Measurements from ENCODE around the gene COG4.
"Not testable (repeated sequence)": the region's sequence is repeated elsewhere in the genome, so short reads cannot be mapped to it uniquely, and the experiment has no call there.

Gene COG4

DNA sequence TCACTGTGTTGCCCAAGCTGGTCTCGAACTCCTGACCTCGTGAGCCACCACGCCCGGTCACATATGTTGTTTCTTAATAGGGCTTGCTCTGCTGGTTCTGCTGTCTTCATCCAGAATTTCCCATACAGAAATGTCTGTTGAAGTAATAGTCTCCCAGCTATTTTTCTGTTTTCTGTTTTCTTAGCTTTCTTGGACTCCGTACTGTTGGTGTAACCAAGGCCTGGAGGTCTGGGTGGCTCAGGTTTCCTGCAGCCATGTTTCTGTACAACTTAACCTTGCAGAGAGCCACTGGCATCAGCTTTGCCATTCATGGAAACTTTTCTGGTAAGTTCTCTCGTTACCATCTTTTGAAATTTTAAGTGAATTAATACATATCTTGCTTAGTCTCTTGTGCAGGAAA is 3.0 kb upstream of the COG4 start:
- DNase-seq = no peak

DNA sequence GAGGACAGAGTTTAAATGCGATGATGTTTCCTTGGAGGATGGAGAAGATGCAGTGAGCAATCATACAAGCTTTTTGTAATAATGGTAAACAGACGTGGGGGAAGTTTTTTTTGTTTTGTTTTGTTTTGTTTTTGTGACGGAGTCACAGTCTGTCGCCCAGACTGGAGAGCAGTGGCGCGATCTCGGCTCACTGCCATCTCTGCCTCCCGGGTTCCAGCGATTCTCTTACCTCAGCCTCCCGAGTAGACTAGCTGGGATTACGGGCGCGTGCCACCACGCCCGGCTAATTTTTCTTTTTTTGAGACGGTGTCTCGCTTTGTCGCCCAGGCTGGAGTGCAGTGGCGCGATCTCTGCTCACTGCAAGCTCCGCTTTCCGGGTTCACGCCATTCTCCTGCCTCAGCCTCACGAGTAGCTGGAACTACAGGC is 1.1 kb upstream of the COG4 start:
- not testable (repeated sequence) for DNase-seq

DNA sequence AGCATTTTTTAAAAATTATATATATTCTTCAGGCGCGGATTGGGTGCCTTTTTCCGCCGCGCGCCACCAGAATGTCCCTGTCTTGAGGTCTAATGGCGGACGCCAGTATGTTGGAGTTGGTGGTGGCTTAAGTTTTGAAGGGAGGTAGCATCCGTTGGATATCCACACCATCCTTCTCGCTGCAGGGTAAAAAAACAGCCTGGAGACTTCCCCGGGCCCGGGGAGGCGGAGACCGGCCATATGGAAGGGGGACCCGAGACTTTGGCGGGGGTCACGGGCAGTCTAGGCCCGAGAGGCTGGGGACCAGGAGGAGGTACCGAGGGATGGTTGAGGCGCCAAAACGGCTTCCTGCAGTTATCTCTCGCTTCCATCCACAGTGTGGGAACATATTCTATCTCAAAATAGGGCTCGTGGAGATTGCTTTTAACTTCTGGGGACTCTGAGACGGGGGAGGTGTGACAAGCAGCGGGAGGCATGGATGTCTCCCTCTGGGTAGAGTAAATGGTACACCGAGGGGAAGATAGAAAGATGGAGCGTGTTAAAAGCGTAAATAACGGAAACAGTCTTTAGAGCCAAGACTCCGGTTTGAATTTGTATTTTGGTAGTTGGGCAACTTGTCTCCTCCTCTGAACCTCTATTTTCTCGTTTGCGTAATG is 517 bp upstream of the COG4 start, which contains the start of gene SF3B3:
Gene SF3B3, plus strand, starts transcription at position 74 of the 656 bp plus-strand sequence. CDS start 2,841 bp downstream, outside the sequence.
- DNase-seq = peak in 1 of 2 experiments; percentile 63

DNA sequence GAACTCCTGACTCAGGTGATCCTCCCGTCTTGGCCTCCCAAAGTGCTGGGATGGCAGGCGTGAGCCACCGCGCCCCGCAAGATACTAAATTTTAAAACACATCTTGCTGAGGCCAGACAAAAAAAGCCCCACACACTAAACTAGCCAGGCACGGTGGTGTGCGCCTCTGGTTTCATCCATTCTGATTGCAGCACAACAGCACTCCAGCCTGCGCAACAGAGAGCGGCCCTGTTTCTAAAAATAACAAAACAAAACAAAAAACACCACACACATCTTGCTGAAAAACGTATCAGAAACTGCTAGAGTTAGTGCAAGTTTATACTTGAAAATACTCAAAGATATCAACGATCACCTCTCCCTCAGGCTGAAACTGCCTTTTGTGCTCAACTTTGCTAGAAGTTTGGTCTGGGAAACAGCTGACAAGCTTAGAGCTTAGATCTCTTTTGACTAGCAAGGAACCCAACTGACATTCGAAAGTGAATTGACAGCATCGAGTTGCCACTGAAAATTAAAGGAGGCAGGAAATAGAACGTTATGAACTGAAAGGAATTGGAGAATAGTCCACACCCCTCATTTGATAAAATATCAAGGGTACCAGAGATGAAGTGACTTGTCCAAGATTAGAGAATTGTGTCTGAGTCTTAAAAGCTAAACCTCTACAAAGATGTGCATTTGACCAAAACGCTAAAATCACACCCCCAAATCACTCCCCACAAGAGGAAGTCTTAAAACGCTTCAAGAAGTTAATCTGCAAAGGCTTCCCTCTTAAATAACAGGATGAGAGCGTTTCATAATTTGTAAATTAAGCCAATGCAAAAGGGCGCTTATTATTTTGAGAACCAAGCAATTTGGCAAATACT is 908 bp downstream of the COG4 start:
- DNase-seq = no peak

DNA sequence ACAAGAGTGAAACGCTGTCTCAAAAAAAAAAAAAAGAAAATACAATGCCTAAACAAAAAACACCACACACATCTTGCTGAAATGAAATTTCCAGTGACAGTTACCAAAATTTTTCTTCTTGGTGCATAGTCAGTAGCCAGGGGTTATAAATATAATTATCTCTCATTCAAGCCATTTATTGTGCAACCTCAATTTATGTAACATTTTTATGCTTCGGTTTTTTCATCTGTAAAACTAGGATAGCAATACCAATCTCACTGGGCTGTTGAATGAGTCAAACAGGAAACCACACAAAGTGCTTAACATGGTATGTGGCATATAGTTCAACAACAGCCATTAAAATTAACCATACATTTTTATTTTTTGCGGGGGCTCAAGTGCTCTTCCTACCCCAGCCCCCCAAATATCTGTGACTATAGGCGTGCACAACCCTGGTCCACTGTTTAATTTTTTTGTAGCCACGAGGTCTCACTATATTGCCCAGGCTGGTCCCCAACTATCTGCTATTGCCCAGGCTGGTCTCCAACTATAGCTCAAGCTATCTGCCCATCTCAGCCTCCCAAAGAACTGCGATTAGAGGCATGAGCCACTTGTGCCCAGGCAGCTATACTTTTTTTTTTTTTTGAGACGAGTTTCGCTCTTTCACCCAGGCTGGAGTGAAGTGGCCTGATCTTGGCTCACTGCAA is 2.6 kb downstream of the COG4 start:
- DNase-seq = no peak

DNA sequence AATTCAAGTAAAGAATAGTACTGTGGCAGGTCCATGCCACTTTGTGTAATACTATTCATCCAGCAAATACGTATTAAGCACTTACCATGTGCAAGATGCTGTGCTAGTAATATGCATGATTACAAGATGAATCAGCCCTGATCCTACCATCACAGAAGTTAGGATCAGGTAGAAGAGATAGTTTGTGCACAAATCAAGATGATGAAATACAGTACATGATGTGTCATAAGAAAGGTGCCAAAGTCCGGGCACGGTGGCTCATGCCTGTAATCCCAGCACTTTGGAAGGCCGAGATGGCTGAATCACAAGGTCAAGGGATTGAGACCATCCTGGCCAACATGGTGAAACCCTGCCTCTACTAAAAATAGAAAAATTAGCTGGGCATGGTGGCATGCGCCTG is 10.9 kb downstream of the COG4 start:
- DNase-seq = no peak

DNA sequence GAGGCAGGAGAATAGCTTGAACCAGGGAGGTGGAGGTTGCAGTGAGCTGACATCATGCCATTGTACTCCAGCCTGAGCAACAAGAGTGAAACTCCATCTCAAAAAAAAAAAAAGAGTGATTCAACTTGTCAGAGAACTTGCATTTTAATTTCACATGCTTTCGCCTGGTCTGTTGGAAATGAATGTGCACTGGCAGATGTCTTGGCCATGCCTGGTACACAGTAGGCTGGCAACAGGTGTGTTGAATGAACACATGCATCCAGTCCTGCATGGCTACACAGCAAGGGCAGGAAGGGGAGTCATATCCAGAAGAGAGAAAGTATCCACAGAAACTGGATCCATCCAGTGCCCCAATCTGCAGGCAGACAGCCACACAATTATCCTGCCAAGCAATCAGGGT is 11.5 kb downstream of the COG4 start:
- no peak for DNase-seq

DNA sequence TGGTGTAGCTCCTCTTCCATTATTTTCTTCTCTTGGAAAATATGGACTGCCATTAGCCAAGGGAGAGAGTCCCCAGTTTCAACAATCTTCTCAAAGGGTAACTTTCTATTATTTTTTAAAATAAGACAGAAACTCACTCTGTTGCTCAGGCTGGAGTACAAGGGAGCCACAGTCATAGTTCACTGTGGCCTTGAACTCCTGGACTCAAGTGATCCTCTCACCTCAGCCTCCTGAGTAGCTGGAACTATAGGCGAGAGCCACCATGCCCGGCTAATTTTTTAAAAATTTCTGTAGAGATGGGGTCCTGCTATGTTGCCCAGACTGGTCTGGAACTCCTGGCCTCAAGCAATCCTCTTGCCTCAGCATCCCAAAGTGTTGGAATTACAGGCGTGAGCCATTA is 13.1 kb downstream of the COG4 start:
- DNase-seq = no peak

DNA sequence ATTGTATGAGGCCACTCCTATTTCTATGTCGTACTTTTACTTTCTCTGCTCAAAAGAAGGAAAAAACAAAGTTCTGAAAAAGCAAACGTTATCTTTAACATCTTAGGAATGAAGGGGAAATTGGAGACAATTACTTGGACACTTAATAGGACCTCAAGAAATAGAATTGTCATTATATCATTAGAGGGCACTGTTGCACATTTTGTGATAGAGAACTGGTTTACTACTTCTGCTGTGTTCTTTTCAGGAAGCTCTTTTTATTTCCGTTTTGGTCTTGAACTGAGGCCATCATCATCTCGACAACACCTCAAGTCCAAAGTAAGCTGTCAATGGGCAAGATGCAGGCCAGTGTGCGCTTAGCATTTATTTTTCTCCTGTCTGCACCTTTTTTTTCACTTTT is 14.6 kb downstream of the COG4 start:
- DNase-seq = no peak

DNA sequence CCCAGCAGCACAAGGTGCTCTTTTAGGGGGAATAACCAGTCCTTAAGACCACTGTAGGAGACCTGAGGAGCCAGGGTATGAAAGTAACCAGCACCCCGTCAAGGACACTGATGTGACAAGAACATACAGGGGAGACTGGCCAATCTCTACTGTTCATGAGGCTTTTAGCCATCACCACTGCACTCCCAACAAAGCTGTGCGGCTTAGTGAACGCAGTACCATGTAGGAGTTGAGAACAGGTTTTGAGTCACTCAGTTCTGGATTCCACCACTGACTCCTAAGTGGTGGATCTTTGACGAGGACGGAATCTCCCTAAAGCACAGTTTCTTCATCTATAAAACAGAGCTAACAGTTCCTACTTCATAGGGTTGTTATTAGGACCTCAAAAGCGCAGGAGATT is 26.8 kb downstream of the COG4 start:
- no peak for DNase-seq

DNA sequence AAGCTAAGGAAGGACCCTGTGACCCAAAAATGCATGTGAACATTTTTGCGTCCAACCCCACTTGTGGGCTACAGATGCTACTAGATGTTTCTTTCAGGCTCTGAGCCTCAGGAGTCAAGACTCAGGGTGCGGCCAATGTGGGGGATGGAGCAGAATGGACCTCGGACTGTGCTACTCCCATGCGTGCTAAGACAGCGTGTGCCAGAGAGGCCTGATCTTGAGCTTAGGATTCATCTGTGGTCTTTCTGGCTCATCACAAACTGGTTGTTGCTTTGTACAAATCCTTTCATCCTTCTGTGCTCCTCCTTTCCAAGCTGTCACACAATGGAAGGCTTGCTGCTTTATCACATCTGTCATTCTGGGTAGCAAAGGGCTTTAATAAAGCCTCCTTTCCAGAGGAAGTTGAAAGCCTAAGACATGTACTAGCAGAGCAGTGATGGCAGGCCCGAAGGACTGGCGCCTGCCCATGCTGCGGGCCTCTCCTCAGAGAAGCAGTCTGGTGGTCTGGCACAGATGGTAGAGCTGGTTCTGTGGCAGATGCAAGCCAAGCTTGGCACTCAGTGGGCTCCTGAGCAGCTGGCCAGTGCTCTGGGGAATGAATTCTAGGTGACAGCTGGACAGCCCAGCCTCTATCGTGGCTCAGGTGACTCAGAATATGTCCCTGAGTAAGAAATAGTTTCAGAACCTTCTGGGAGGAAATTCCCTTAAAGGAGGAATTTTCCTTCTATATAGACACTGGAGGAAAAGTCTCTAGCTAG is 27.8 kb downstream of the COG4 start:
- no peak for DNase-seq

DNA sequence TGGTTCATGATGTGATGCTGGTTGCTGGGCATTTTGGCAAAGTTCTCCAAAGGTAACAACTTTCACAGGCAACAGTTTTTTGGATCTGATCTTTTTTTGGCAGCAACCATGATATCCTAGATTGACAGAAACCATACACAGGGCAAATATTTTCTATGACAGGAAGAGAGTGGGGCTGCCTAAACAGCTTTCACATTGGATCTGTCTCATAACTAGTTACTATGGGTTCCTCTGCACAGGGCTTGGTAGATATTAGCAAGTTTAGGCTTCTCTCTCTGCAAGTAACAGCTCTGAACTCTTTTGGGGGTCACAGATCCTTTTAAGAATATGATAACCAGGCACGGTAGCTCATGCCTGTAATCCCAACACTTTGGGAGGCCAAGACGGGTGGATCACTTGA is 28.6 kb downstream of the COG4 start:
- DNase-seq = no peak

DNA sequence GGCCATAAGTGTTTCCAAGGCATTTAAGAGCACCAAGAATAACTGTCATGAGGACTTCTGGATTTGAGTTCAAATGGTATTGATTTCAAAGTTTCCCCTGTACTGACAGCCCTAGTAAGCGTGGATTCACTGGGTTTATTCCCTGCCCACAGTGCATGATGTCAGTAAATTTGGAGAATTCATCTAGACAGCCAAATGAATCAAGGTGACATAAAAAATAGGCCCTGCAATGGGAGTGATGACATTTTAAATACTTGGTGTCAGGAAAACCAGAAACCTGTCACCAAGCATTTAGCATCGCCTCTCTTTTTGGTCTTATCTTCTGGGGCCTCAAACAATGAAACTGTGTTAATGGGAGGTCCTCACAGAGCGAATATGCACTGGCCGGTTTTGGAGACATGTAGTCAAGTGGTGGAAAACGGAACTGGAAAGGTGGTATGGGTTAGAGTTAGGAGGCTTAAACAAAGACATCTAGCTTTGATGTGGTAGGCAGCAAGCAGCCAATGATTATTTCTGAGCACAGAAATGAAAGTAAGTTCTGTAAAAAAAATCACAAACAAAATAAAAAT is 29.1 kb downstream of the COG4 start:
- DNase-seq = no peak

DNA sequence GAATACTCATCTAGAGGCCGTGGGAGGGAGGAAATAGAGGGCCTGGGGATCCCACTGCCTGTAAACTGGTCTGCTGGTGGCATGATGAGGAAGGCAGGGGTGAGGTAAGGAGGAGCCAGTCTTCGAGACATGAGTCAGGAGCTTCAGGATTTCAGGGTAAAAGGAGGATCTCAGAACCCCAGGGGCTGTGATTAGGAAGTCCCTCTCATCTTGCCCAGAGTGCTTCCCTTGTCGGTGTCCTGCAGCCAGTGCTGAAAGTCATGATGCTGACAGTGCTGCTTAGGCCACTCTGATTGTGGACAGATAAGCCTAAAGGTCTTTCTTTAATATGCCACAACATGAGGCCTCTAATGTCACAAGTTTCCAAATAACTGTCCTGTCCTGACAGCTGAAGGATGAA is 29.6 kb downstream of the COG4 start:
- DNase-seq = no peak

DNA sequence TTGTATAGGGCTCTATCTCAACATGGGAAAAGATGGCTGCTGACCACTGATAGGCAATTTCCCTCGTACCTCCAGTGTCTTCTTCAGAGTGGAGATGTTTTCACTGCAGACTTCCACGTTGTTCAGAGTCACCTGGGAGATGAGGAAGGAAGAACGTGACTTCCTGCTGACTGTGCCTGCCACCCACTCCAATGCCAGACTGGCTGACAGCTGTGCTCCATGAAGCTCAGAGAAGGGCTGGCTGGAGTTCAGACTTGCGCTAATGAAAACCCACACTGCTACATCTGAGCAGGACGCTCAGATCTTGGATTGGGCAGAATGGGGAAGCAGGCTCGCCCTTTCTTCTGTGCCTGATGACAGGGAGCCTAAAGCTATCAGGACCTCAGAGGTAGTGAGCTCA is 33.1 kb downstream of the COG4 start:
- DNase-seq = no peak

DNA sequence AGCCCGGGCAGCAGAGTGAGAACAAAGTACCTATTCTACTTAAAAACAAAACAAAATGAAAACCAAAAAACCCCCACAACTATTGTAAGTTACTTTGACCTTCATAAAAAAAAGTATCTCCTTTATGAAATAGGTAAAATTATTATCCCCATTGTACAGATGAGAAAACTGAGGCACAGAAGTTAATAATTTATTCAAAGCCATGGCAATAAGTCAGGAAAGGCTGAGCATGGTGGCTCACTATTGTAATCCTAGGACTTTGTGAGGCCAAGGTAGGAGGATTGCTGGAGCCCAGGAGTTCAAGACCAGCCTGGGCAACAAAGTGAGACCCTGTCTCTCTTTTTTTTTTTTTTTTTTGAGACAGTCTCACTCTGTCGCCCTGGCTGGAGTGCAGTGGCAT is 38.5 kb downstream of the COG4 start:
- DNase-seq = no peak

DNA sequence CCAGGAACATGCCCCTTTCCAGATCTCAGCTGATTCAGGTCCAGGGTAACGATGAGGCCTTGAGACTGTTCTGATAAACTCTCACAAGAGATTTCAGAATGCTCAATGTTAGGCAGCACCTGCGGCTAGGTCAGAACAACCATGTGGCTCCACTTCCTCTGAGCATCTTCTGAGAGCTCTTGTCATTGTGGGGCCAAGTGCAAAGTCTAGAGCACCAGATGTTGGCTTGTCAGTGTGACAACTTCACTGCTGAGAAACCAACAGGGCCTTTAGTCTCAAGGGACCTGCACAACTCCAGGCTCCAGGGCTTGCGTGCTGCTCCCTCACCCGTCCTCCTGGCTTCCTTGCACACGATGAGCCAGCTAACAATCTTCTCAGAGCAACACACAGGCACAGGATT is 39.9 kb downstream of the COG4 start:
- no peak for DNase-seq

DNA sequence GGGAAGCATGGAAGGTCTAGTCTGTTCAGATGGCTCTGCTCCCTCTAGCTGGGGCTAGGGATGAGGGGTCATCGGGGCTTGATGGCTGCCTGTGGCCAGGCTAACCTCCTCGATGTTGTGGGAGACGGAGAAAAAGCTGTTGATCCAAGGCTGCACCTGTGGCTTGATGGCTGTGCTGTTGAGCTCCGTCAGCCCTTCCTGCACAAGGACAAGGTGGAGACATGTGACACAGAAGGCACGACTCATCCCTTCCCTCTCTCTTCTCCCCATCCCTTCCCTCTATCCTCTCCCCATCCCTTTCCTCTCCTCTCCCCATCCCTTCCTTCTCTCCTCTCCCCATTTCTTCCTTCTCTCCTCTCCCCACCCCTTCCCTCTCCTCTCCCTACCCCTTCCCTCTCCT is 40.7 kb downstream of the COG4 start:
- DNase-seq = no peak

DNA sequence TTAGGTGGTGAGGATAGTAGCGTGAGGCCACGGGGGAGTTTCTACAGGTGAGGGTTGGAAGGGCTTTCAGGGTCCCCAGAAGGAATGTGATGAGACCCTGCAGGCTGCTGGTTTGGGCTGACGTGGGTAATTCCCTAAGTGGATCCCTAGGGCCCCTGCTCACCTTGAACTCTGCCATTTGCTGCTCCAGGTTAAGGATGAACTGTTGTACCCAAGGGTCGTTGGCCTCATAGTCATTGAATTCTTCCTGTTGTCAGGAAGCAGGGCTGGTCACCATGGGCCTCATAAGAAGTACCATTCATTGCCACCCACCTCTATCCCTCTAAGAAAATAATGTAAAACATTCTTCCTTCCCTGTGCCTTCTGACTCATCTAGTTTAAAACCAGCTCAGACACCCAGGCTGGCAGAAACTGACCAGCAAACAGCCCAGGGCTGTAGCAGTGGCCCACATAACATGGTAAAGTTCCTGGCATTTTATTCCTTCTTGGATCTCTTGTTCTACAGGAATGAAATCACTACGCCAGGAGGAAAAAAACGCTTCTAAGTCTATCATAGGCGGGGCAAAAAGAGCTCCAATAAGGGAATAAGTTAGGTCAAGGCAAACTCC is 41.3 kb downstream of the COG4 start:
- DNase-seq = no peak

DNA sequence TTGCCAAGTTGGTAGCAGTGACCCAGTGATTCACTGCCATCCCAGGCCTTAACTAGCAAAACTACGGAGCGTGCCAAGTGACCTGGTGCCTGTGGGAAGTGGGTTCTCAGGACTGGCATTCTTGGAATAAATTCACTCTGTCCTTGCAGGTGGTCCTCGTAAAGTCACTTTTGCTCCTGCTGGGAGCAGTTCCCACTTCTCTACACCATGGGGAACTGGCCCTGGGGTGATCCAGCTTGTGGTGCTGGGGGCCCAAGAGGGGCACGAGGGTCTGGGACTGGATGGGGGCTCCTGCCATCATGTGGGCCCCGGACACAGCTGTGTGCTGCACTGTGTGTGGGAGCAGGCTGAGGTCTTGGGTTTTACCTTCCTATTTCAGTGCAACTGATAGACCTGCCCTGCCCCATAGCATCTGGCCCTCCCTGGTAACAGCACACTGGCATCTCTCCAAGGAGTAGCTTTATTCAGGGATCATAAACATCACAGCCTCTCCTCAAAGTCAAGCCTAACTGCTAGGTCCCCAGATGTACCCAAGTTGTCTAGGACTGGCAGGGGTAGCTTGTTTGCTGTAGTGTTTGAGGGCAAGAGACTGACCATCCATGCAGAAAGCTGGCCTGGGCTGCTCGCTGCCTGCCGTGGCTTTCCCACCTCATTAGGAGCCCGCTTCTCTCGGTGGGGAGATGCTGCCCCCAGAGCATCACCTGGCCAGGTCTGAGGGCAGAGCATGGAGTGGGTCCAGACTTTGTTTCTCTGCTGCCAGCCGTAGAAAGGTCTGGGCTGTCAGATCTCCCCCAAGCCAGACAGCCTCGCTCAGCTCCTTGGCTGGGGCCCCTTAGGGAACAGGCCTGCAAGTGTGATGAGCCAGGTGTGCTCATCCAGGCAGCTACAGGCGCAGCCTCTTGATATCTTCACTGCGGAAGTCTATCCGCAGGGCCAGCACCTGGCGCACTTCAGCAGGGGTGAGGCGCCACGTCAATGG is 42.9 kb downstream of the COG4 start:
- DNase-seq = no peak

DNA sequence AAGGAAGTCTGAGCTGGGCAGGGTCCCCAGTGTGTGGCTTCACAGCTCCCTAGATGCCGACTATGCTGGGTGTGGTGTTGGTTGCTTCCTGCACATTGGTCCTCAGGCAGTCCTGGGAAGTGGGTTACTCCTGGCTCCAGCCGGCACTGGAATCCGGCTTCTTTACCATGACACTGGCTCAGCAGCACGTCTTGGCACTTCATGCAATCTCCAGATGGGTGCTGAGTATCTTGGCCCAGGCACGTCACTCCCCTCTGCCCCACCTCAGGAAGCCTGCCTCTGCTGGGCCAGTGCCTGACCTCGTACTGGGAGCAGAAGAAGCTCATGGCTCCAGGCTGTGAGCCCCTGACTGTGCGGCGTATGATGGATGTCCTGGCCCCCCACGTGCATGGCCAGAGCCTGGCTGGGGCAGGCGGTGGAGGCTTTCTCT is 44.4 kb downstream of the COG4 start:
- no peak for DNase-seq

Data from NCI-H1930 (cell line).